HEK293 (cell line): ENCODE results near the gene DAO.

Source experiments
- CTCF ChIA-PET: fragments of 350-600 bp; formaldehyde crosslinking; extraction: SDS; loops from one replicate; lab custom pipeline; 2021; ENCODE audit warnings: antibody characterized with exemption; lab: Yijun Ruan, JAX
- POLR2A ChIA-PET: fragments of 300-600 bp; formaldehyde crosslinking; extraction: SDS; loops from one replicate; lab custom pipeline; 2020; ENCODE audit warnings: antibody characterized with exemption, inconsistent platforms; lab: Yijun Ruan, JAX
- H3K27ac ChIP-seq: fragments of 200-500 bp; sonication (Bioruptor generic); 2 replicates; pipeline ENCODE4 v1.5.1; 2014; ENCODE audit warnings: low read depth, low read length, control low read depth, inconsistent platforms; ENCODE audit errors: extremely low read depth
- H3K36me3 ChIP-seq, 2 experiments: fragments of 200-500 bp in 1 of 2; sonication (Bioruptor generic) in 1 of 2; 1 replicate in 1 of 2; 2 replicates in 1 of 2; pipeline ENCODE4 v1.5.1; 2014 to 2017; ENCODE audit warnings: inconsistent platforms in 2 of 2, low read length in 2 of 2; ENCODE audit not compliant: control insufficient read depth in 2 of 2, insufficient read depth in 1 of 2
- H3K4me1 ChIP-seq: fragments of 200-500 bp; sonication (Bioruptor generic); 2 replicates; pipeline ENCODE4 v1.5.1; 2014; ENCODE audit warnings: mild to moderate bottlenecking, low read length, inconsistent platforms; ENCODE audit not compliant: control insufficient read depth, insufficient read depth
- H3K4me3 ChIP-seq: 2 replicates; pipeline ENCODE4 v1.5.1; 2011; ENCODE audit warnings: low read depth, mild to moderate bottlenecking, control low read depth, low read length, moderate library complexity
- H3K9me3 ChIP-seq: fragments of 200-500 bp; sonication (Bioruptor generic); 2 replicates; pipeline ENCODE4 v1.5.1; 2014; ENCODE audit warnings: low read depth, low read length, inconsistent platforms; ENCODE audit not compliant: control insufficient read depth, insufficient read depth
- BCL11B ChIP-seq: fragments of 450-650 bp; formaldehyde crosslinking; IDR thresholded peaks from 2 replicates; pipeline ENCODE4 v1.5.1; 2016; ENCODE audit warnings: low read depth, missing biosample characterization, missing genetic modification characterization
- IKZF3 ChIP-seq: fragments of 450-650 bp; IDR thresholded peaks from 2 replicates; pipeline ENCODE4 v1.5.0; 2018; ENCODE audit warnings: missing biosample characterization, mild to moderate bottlenecking, missing genetic modification characterization, moderate library complexity
- SETDB1 ChIP-seq: IDR thresholded peaks from one replicate; pipeline ENCODE4 v1.6.1; 2017; ENCODE audit warnings: mild to moderate bottlenecking, low read length, moderate library complexity, mixed read lengths; ENCODE audit not compliant: insufficient read length
- ZBTB11 ChIP-seq: fragments of 450-650 bp; formaldehyde crosslinking; conservative IDR thresholded peaks from 2 replicates; pipeline ENCODE4 v1.5.1; 2016; ENCODE audit warnings: low read depth, missing biosample characterization, missing genetic modification characterization
- ZNF138 ChIP-seq: fragments of 450-650 bp; formaldehyde crosslinking; IDR thresholded peaks from 2 replicates; pipeline ENCODE4 v1.5.1; 2016; ENCODE audit warnings: missing biosample characterization, missing genetic modification characterization, borderline replicate concordance
- ZNF501 ChIP-seq: fragments of 450-650 bp; formaldehyde crosslinking; IDR thresholded peaks from 2 replicates; pipeline ENCODE4 v1.5.1; 2016; ENCODE audit warnings: missing biosample characterization, missing genetic modification characterization
- ZNF530 ChIP-seq: fragments of 450-650 bp; formaldehyde crosslinking; IDR thresholded peaks from 2 replicates; pipeline ENCODE4 v1.5.1; 2016; ENCODE audit warnings: low read depth, missing biosample characterization, missing genetic modification characterization
- ZNF664 ChIP-seq: fragments of 450-650 bp; formaldehyde crosslinking; IDR thresholded peaks from 2 replicates; pipeline ENCODE4 v1.5.1; 2016; ENCODE audit warnings: missing biosample characterization, missing genetic modification characterization
- ZNF704 ChIP-seq: fragments of 450-650 bp; formaldehyde crosslinking; IDR thresholded peaks from 2 replicates; pipeline ENCODE4 v1.5.1; 2016; ENCODE audit warnings: missing biosample characterization, missing genetic modification characterization
- TF ChIP-seq, protein P1 (sequence below): fragments of 450-650 bp; formaldehyde crosslinking; IDR thresholded peaks from 2 replicates; pipeline ENCODE4 v1.5.1; 2016; ENCODE audit warnings: missing biosample characterization, missing genetic modification characterization, low read depth
- TF ChIP-seq, protein P2 (sequence below): fragments of 450-650 bp; formaldehyde crosslinking; IDR thresholded peaks from 2 replicates; pipeline ENCODE4 v1.5.1; 2016; ENCODE audit warnings: missing biosample characterization, missing genetic modification characterization

Gene DAO

GRCh38 chr12:108940138-108940537 is 60.2 kb downstream of the DAO start (continued):
- TF ChIP-seq BCL11B: no peak
- no peak for TF ChIP-seq ZBTB11 (tag by site-specific recombination)

DNA sequence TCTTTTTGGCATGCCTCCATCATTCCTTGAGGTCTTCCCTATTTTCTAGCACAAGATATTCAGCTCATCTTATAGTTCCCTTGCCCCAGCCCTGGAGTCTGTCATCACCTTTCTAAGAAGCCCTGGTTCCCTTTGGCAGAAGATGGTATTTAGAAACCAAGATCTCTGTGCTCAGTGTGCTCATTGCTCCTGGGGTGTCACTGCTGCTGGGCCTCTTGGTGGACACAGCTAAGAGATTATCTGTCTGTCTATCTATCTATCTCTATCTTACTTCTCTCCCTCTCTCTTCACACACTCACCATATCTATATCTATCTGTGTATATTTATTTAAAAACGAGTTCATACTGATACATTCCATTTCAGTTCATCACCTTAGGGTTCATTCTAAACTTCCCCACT is 67.2 kb downstream of the DAO start:
- no peak overlapping the region for H3K4me3 ChIP-seq
- TF ChIP-seq, protein P1, sequence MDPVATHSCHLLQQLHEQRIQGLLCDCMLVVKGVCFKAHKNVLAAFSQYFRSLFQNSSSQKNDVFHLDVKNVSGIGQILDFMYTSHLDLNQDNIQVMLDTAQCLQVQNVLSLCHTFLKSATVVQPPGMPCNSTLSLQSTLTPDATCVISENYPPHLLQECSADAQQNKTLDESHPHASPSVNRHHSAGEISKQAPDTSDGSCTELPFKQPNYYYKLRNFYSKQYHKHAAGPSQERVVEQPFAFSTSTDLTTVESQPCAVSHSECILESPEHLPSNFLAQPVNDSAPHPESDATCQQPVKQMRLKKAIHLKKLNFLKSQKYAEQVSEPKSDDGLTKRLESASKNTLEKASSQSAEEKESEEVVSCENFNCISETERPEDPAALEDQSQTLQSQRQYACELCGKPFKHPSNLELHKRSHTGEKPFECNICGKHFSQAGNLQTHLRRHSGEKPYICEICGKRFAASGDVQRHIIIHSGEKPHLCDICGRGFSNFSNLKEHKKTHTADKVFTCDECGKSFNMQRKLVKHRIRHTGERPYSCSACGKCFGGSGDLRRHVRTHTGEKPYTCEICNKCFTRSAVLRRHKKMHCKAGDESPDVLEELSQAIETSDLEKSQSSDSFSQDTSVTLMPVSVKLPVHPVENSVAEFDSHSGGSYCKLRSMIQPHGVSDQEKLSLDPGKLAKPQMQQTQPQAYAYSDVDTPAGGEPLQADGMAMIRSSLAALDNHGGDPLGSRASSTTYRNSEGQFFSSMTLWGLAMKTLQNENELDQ (tag by site-specific recombination): no peak
- TF ChIP-seq ZNF530 (tag by site-specific recombination): no peak
- TF ChIP-seq ZNF664 (tag by site-specific recombination): no peak
- TF ChIP-seq SETDB1: peak; percentile 78
- TF ChIP-seq, protein P2, sequence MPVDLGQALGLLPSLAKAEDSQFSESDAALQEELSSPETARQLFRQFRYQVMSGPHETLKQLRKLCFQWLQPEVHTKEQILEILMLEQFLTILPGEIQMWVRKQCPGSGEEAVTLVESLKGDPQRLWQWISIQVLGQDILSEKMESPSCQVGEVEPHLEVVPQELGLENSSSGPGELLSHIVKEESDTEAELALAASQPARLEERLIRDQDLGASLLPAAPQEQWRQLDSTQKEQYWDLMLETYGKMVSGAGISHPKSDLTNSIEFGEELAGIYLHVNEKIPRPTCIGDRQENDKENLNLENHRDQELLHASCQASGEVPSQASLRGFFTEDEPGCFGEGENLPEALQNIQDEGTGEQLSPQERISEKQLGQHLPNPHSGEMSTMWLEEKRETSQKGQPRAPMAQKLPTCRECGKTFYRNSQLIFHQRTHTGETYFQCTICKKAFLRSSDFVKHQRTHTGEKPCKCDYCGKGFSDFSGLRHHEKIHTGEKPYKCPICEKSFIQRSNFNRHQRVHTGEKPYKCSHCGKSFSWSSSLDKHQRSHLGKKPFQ (tag by site-specific recombination): no peak
- TF ChIP-seq ZNF501 (tag by site-specific recombination): no peak
- TF ChIP-seq, all 188 proteins: peak for 1
- Histone ChIP-seq H3K27ac (no peak overlapping the region), H3K9me3 (no peaks in the 10 kb centered on the region), H3K4me1 (no peaks in the 10 kb centered on the region), H3K36me3 (no peaks in the 10 kb centered on the region)
- CTCF ChIA-PET: interaction anchor here (1.2 to 1.3 kb wide), 2 partner anchors 11 to 15 kb away, joined by 3 read pairs; no protein-coding TSS in a partner anchor
- POLR2A ChIA-PET: no interaction called here

GRCh38 chr12:108948367-108948766 is 68.5 kb downstream of the DAO start:
- Histone ChIP-seq H3K4me1 (no peaks in the 10 kb centered on the region), H3K4me3 (no peak overlapping the region), H3K9me3 (no peaks in the 10 kb centered on the region), H3K27ac (no peak overlapping the region), H3K36me3 (no peaks in the 10 kb centered on the region)
- CTCF ChIA-PET: interaction anchor here (0.5 to 1.4 kb wide), 4 partner anchors 10 to 449 kb away, joined by 3 to 6 read pairs (median 4); no protein-coding TSS in a partner anchor
- TF ChIP-seq ZNF530 (tag by site-specific recombination) (no peak), ZNF704 (tag by site-specific recombination) (no peak), ZNF138 (no peak)
- POLR2A ChIA-PET: no interaction called here

DNA sequence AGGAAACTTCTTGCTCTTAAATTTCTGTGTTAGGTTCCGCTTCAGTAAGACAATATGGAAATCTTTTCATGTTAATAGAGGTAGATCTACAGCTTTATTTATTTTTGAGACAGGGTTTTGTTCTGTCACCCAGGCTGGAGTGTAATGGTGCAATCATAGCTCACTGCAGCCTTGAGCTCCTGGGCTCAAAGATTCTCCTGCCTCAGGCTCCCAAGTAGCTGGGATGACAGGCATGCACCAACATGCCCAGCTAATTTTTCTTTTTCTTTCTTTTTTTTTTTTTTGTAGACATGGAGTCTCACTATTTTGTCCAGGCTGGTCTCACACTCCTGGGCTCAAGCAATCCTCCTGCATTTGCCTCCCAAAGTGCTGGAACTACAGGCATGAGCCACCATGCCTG is 70.1 kb downstream of the DAO start:
- no peaks in the 10 kb centered on the region for H3K9me3 ChIP-seq
- no peak overlapping the region for H3K4me3 ChIP-seq
- H3K4me1 ChIP-seq: no peaks in the 10 kb centered on the region
- no peaks in the 10 kb centered on the region for H3K36me3 ChIP-seq
- POLR2A ChIA-PET: interaction anchor here (0.8 kb wide), 1 partner anchor 377 kb away, joined by 6 read pairs; no protein-coding TSS in a partner anchor
- CTCF ChIA-PET: interaction anchor here (0.5 to 2.2 kb wide), 10 partner anchors 8 to 318 kb away, joined by 3 to 19 read pairs (median 6); partner anchors contain the start of genes ALKBH2 and DAO
- TF ChIP-seq IKZF3 (tag by site-specific recombination): no peak
- no peak overlapping the region for H3K27ac ChIP-seq
